NT2/D1 (cell line): ENCODE data around the gene RETN.

Experiments
- SUZ12 ChIP-seq: IDR thresholded peaks from 2 replicates; pipeline ENCODE4 v1.6.1; 2011; ENCODE audit not compliant: insufficient read length, insufficient read depth; ENCODE audit errors: extremely low read depth
- YY1 ChIP-seq: IDR thresholded peaks from 2 replicates; pipeline ENCODE4 v1.6.1; 2011; ENCODE audit not compliant: insufficient read length, insufficient read depth
- ZNF274 ChIP-seq: IDR thresholded peaks from 2 replicates; pipeline ENCODE4 v1.6.1; 2011; ENCODE audit warnings: mild to moderate bottlenecking, low read depth, low read length

DNA sequence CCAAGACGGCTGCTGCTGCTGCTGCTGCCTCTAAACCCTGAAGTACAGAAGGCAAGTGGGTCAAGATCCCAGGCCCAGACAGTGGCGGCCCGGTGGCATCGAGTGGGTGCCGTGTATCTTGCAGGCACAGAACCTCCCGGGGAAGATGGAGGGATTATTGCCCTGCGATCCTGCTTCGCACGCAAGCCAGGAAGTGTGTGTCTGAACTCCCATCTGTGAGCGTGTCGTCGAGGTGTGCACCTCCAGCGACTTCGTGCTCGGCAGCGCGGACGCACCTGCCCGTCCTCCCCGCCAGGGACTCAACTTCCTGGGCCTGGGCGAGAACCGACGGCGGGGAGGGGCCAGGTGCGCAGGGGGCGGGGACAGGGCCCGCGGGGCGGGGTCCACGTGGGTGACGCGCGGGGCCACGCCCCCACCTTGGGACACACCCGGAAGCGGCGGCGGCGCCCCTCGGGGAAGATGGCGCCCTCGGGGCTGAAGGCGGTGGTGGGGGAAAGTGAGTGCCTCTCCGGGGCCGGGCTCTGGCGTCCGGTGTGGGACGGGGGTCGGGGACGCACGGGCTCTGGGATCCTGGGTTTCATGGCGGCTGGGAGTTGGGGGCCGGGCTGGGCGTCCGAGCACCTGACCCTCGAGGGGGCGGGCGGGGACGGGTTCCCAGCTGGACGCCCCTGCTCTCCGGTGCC lies 32.0 kb upstream of the RETN start, which contains the start of gene STXBP2:
- TF ChIP-seq YY1 (peak; percentile 42), SUZ12 (no peak), ZNF274 (no peak)
